ENCODE results near the gene TMEM223.
"Not testable (repeated sequence)": the region's sequence is repeated elsewhere in the genome, so short reads cannot be mapped to it uniquely, and the experiment has no call there.

TMEM223 gene

DNA sequence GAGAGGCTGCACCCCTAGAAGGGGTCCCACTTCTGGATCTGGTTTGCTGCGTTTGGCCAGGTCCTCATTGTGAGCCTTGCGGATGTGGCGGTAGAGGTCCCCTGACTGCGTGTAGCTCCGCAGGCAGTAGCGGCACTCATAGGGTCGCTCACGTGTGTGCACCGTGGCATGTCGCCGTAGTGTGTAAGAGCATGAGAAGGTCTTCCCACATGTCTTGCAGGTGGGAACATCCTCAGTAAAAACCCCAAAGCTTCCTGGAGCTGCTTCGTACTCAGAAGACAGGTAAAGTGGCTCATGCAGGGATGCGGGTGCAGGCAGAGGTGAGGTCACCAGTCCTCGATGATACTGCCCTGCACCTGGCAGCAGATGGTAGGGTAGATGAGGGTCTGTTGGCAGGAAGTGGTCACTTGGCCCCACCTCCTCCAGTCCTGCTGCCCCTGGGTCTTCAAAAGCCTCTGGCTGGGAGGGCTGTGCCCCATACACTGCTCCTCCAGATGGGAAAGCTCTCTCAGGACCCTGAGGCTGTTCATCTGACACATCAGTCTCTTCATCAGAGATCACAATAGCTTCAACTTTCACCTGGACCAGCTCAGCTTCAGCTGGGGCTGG lies 39.5 kb downstream of the TMEM223 start:
- no peak for DNase-seq

DNA sequence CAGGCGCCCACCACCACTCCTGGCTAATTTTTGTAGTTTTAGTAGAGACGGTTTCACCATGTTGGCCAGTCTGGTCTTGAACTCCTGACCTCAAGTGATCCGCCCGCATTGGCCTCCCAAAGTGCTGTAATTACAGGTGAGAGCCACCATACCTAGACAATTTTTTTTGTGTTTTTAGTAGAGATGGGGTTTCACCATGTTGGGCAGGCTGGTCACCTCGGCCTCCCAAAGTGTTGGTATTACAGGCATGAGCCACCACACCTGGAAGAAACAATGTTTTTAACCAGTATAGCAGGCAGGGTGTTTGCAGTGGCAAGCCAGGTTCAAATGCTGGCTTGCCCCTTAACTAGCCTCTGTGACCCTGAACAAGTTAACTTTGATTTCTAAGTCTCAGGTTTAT lies 41.9 kb downstream of the TMEM223 start:
- DNase-seq = not testable (repeated sequence)

DNA sequence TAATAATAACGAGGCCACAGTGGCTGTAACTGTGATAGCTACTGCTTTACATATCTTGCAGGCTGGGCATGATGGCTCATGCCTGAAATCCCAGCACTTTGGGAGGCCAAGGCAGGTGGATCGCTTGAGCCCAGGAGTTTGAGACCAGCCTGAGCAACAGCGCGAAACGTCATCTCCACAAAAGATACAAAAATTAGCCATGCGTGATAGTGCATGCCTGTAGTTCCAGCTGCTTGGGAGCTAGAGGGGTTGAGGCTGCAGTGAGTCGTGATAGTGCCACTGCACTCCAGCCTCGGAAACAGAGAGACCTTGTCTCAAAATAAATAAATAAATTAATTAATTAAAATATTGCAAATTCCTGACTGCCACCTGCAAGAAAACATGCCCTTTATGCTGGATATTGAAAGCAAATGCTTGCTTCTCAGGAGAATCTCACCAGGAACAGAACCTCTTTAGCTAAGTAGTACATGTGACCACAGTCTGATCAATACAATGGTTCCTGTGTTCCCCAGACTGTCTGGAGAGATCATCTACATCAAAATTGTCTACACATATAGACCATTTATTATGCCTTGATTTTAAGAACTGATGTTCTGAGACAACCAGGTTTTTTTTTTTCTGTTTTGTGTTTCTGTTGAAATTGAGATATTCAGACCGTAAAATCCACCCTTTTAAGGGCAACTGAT lies 44.2 kb downstream of the TMEM223 start:
- DNase-seq = peak; percentile 48

All from retina (tissue), 1 donor.